ENCODE measurements around the gene ZNF384.
A peak's percentile ranks its signal among the peaks of the same experiment; 100 is the strongest.

Gene ZNF384

GRCh38 chr12:6699259-6699988, 10.2 kb upstream of the ZNF384 start:
- DNase-seq (ENCODE audit: low read depth, low spot score) = no peak

DNA sequence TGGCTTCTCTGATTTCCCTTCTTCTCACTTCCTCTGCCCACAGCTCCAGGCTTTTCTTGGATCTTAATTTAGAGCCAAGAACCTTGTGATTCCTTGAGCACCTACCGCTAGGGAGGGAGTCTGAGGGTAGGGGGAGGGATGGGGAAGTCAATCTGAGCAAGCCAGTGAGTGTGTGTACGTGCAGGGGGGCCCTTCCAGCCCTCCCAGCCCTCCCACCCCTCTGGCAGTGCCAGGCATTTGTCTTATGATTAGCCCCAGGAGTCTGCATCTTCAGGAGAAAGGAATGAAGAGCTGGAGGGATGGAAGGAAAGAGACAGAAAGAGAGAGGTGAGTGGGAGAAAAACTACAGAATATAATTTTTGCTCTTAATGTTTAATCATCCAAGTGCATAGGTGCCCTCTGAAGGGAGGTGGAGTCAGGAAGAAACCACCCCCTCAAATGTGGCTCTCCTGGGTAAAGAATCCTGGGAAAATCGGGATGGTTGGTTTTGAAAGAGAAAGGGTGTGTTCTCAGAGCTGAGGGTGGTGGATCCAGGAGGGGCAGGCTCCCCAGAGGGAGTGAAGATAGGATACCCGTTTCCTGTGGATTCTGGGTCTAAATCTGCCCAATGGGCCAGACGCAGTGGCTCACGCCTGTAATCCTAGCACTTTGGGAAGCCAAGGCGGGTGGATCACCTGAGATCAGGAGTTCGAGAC, 9.3 kb upstream of the ZNF384 start:
- no peak for DNase-seq (ENCODE audit: low read depth, low spot score)

GRCh38 chr12:6697584-6698351, 8.6 kb upstream of the ZNF384 start:
- no peak for DNase-seq (ENCODE audit: low read depth, low spot score)

GRCh38 chr12:6696690-6697583, 7.8 kb upstream of the ZNF384 start:
- no peak for DNase-seq (ENCODE audit: low read depth, low spot score)

- DNase-seq (ENCODE audit: low read depth, low spot score) = no peak
These were observed 6.3 kb upstream of the ZNF384 start for GRCh38 chr12:6695313-6696045.

- no peak for DNase-seq (ENCODE audit: low read depth, low spot score)
These were observed 5.5 kb upstream of the ZNF384 start for GRCh38 chr12:6694701-6695100.

- DNase-seq (ENCODE audit: low read depth, low spot score) = no peak
These were observed 4.7 kb upstream of the ZNF384 start for GRCh38 chr12:6693832-6694355.

GRCh38 chr12:6692888-6693287, 3.7 kb upstream of the ZNF384 start:
- no peak for DNase-seq (ENCODE audit: low read depth, low spot score)

DNA sequence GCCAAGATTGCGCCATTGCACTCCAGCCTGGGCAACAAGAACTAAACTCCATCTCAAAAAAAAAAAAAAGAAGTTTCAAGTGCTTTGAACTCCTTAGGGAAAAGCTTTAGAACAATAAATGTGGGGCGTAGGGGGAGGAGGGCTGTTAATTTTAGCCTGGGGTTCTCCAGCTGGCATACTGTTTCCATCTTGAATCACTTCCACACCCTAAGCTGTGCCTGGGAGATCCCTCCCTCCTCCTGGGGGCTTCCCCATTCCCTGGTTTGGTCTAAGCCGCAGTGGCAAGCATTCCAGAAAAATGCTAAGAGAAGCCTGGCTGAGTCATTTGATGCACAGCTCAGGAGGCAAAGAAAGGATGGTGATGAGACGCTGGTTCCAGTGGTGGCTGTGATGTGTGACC, 2.3 kb upstream of the ZNF384 start:
- no peak for DNase-seq (ENCODE audit: low read depth, low spot score)

DNA sequence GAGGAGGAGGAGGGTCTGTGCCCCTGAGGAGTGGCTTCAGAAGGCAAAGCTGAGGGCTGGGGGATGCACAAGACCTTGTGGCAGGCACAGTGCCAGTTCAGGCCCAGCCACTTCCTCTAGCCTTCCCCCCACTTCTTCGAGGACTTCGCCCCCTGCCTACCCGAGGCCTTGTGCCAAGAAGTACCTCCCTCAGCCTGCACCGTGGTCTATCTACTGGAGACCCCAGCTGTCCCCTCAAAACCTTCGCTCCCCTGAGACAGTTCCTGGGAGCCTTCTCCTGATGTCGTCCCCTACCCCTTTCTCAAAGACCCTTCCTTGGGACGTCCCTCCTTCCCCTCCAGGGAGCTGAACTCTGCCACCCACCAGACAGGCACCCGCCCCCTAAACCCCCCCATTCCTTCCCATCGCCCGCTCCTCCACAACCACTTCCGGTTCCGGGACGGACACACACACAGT, 604 bp downstream of the ZNF384 start:
- no peak for DNase-seq (ENCODE audit: low read depth, low spot score)

DNA sequence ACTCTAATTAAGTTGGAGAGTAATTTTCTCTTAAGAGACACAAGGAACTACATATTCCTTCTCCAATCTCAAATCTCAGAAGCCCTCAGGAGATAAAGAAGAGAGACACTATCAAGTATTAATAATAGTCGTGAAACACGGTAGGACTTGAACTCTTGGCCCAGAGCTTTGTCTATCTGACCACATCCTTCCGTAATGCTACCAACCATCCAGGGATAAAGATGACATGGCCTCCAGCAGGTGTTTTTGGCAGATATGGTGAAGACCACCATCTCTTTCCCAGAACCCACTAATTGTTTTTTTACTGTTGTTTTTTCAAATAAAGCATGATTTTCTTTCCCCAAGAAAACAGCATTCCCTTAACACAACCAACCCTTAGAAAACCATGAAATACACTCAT, 3.4 kb downstream of the ZNF384 start:
- no peak for DNase-seq (ENCODE audit: low read depth, low spot score)

GRCh38 chr12:6684609-6685008, 4.6 kb downstream of the ZNF384 start:
- no peak for DNase-seq (ENCODE audit: low read depth, low spot score)

DNA sequence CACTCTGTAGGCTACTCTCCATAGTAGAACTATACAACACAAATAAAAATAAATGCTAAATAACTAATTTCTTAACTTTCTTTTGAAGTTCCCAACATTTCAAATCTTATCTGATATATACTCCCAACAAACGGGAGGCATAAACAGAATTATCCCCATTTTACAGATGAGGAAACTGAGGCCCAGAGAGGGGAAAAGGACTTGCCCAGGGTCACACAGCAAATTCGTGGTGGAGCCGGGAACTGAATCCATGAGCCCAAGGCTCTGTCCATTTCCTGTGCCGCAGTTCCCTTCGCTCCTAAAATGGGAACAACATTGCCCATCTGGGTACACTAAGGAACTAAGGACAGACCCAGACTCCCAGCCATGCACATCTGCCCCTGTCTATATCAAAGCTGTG, 12.2 kb downstream of the ZNF384 start:
- no peak for DNase-seq (ENCODE audit: low read depth, low spot score)

GRCh38 chr12:6672143-6672542, 17.0 kb downstream of the ZNF384 start:
- no peak for DNase-seq (ENCODE audit: low read depth, low spot score)

DNA sequence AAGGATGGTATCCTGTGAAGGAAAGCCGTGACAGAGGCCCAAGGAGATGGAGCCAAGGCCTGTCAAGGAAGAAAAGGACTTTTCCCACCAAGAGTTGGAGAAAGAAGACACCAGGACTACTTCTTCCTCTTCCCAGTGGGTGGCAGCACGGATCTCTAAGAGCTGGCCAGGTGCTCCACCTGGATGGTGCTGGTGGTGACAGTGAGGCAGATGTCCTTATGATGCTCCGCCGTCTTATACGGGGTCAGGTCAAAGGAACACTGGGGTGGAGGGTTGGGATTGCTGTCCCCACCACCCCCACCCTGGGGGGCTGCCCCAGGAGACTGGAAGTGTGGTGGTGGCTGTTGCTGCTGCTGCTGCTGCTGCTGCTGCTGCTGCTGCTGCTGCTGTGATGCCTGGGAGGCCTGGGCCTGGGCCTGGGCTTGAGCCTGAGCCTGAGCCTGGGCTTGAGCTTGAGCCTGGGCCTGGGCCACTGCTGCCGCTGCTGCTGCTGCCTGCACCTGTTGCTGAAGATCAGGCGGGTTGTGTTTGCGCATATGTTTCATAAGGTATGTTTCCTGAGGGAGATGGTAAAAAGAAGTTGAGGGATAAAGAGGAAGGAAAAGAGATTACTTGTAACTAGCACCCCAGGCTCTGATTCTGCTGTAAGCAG, 21.5 kb downstream of the ZNF384 start:
- DNase-seq (ENCODE audit: low read depth, low spot score) = no peak

GRCh38 chr12:6666211-6666610, 23.0 kb downstream of the ZNF384 start:
- no peak for DNase-seq (ENCODE audit: low read depth, low spot score)

DNA sequence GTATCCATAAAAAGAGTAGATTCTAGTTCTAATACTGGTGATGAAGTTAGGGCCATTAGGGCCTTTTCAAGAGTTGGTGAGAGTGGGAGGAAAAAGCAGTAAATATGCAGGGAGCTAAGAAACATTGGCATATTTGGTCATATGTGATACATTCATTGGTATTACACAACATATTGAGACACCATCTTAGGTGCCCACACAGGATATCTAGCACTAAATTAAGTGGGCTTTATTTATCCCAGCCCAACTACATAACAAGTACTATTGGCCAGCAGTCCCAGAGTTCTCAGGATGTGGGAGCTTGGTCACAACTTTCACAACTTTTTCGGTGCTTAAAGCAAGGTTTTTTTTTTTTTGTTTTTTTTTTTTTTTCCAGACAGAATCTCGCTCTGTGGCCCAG, 24.3 kb downstream of the ZNF384 start:
- no peak for DNase-seq (ENCODE audit: low read depth, low spot score)

- DNase-seq (ENCODE audit: low read depth, low spot score) = peak; percentile 98
These were observed 26.1 kb downstream of the ZNF384 start, which contains the start of gene ING4 for GRCh38 chr12:6662906-6663742. Gene ING4 (minus strand): TSS chr12:6663119. CDS start chr12:6663101, 18 bp downstream.

- DNase-seq (ENCODE audit: low read depth, low spot score) = no peak
These were observed 26.6 kb downstream of the ZNF384 start for GRCh38 chr12:6662602-6662905.
